GM18861 (cell line): ENCODE results near the gene PRSS21.

ENCODE experiments used
- ATAC-seq: cut with Tn5 transposase; IDR thresholded peaks from one replicate; pipeline ENCODE4 v1.9.1; 2021; ENCODE audit not compliant: unreplicated experiment

PRSS21 gene

DNA sequence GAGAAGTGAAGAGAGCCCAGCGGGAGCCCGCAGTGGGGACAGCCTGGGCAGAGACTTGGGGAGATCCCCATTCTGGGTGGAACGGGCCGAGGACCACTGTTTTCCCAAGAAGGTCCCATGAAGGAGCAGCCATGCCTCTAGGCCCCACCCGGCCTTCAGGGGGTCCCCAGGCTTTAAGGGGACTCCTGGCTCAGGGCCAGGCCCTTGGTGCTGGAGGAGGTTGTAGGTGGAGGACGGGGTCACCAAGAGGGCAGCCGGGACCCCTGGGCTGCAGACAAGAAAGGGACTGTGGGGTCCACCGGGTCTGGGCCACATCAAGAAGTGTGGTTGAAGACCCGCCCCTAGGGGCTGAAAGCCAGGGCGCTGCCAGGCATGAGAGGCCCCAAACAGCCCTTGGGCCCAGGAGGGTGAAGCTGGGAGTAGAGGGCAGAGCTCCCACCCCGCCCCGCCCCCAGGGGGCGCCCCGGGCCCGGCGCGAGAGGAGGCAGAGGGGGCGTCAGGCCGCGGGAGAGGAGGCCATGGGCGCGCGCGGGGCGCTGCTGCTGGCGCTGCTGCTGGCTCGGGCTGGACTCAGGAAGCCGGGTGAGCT lies at the start of gene PRSS21:
PRSS21 (plus strand) TSS at position 487 of the 589 bp plus-strand sequence; CDS start at position 519, 32 bp downstream.
- no peak for ATAC-seq

- no peak for ATAC-seq
Measured at GRCh38 chr16:2767891-2768290, 49.1 kb upstream of the PRSS21 start.

DNA sequence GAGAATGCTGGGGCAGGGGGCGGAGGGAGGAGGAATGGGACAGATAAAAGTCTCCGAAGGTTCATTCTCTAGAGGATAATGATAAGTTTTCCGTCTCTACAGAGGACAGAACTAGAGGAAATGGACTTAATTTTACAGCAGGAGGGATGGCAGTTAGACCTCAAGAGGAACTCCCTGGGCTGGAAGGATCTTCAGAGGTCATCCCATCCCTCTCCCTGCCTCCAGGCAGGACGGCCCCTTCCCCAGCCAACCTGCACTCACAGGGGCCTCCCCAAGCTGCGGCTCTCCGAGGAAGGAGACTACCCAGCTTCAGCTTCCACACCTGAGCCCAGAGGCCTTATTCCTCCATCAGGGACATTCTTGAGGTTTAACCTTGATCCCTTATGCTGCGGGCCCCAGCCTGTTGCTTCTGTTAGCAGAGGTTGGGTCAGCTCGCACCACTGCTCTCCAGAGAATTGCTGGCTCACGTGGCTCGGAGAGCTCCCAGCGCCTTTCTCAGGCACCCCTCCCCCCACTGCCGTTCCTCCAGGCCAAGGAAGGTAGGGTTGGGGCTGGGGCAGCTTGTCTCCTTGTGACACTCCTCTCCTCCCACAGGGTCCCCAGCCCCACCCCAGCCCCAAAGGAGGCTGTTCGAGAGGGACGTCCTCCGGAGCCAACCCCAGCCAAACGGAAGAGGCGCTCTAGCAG lies 48.5 kb upstream of the PRSS21 start:
- ATAC-seq: no peak

- ATAC-seq: no peak
Measured at GRCh38 chr16:2769100-2769529, 47.9 kb upstream of the PRSS21 start.

GRCh38 chr16:2769675-2770056 lies 47.4 kb upstream of the PRSS21 start:
- ATAC-seq: no peak

GRCh38 chr16:2770057-2770951 lies 46.7 kb upstream of the PRSS21 start:
- no peak for ATAC-seq

- ATAC-seq: no peak
Measured at GRCh38 chr16:2771496-2772402, 45.3 kb upstream of the PRSS21 start.

DNA sequence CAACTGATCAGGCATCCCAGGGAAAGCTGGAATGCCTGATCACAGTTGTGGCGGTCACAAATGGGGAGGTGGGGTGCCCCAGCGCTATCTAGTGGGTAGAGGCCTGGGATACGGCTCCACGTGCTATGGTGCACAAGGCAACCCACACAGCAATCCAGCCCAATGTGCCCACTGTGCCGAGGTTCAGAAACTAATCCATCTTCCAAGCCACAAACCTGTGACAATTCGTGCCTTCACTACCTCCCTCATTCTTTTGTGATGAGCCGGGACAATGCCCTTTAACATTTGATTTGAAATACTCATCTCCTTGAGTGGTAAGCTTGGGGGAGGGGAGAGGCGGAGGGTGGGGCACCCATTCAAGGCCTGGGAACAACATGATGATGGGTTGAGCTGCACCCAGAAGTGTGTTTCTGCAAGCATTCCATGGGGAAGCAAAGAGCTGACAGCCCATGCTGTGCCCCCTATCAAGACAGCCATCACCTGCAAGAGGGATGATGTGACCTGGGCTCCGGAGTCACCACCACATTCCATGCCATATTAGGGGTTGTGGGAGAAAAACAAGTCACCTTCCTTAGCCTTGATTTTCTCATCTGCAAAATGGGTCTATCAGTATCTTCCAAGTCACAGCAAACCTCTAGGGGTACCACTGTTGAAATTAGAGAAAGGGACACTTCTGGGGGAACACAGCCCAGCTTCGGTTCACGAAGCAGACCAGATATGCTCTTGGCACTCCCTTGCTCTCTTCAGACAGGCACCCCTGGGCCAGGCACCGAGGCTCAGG lies 43.7 kb upstream of the PRSS21 start:
- no peak for ATAC-seq

GRCh38 chr16:2774161-2774891 lies 42.7 kb upstream of the PRSS21 start:
- no peak for ATAC-seq

DNA sequence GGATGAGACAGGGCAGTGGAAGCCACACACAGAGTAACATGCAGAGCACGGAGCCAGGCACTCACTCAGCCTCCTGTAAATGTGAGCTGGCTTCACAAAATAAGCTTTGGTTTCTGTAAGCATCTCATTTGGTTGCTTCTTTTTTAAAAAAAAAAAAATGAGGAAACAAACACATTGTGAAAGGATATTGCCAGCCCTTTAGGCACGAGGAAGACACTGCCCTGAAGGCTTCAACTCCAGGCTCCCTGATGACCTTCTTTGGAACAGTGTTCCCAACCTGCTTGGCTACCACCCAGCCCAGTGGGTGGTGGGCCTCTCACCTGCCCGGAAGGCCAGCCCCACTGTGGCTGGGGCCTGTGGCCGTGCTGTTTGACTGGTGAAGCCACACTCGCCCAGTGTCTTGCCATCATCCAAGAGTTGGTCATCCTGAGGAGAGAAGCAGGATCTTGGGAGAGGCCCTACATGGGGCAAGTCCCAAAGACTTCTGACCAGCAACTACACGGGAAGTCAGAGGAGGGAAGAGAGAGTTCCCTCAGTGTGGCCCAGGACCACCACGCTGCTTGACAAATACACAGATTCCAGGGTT lies 41.8 kb upstream of the PRSS21 start:
- ATAC-seq: no peak

GRCh38 chr16:2775765-2776499 lies 41.1 kb upstream of the PRSS21 start:
- ATAC-seq: no peak

- ATAC-seq: peak; percentile 19
Measured at GRCh38 chr16:2776500-2777139, 40.4 kb upstream of the PRSS21 start.

DNA sequence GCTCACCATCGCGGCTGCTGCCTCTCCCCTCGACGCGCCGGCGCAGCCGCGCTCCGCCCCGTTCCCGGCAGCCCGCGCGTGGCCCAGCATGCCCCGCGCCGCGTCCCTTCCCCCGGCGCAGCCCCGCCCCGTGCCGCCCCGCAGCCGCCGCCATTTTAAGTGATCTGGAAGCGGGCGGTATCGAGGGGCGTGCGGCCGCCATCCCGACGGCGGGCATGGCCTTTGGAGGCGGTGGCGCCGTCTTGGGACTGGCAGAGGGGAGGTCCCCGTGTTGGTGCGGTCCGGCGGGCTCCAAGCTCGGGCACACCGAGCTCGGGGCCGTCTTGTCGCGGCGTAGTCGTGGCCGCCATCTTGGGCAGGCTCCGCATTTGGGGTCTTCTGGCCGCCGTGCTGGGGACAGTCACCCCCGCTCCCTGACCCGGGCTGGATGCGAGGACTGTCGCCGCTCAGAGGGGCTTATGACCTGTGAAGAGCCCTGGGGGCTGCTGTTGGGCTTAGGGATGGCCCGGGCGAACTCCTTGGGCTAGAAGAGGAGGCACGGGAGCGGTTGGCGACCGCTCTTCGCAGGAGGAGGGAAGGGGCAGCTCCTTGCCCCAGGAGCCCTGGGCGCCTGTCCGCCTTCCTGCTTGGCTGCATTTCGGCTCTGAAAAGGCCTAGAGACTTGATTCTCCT lies 39.7 kb upstream of the PRSS21 start, which contains the start of gene ELOB:
ELOB (minus strand) TSS at position 50 of the 672 bp plus-strand sequence; CDS start at position 9, 41 bp downstream.
- peak; percentile 55 for ATAC-seq

DNA sequence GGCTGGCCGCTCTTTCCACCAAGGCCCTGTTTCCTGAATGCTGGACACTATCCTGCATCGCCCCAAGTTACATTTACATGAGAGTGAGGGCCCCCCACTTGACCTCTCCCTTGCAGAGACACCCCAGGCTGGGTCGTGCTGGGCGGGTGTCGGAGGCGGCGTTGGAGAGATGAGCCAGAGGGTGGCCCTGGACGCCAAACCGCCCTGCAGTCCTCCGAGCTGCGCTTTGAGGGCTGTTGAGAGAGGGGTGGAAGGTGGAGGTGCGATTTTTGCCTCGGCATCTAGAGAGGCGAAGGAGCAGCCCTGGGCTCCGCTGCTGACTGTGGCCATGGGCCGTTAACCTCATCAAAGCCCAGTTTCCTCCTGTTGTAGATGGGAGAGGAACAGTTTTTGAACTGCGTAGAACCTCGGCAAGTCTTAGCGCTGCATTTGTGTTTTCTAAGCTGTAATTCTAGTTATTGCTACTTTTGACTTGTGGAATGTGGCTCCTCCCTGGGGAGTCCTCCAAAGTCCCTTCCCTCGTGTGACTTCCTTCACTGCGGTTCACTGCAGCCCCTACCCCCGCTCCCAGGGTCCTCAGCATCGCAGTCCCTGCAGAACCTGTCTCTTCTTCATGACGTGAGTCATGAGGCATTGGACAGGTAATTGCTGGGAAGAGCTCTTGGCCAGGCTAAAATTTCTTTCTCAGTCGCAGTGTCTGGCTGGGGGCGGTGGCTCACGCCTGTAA lies 39.0 kb upstream of the PRSS21 start:
- no peak for ATAC-seq

DNA sequence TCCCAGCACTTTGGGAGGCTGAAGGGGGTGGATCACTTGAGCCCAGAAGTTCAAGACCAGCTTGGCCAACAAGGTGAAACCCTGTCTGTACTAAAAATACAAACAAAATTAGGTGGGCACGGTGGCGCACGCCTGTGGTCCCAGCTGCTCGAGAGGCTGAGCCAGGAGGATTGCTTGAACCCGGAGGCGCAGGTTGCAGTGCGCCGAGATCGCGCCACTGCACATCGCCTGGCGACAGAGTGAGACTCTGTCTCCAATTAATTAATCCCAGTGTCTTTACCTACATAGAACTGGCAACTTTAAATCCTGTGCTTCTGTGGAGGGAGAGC lies 38.4 kb upstream of the PRSS21 start:
- ATAC-seq: no peak

DNA sequence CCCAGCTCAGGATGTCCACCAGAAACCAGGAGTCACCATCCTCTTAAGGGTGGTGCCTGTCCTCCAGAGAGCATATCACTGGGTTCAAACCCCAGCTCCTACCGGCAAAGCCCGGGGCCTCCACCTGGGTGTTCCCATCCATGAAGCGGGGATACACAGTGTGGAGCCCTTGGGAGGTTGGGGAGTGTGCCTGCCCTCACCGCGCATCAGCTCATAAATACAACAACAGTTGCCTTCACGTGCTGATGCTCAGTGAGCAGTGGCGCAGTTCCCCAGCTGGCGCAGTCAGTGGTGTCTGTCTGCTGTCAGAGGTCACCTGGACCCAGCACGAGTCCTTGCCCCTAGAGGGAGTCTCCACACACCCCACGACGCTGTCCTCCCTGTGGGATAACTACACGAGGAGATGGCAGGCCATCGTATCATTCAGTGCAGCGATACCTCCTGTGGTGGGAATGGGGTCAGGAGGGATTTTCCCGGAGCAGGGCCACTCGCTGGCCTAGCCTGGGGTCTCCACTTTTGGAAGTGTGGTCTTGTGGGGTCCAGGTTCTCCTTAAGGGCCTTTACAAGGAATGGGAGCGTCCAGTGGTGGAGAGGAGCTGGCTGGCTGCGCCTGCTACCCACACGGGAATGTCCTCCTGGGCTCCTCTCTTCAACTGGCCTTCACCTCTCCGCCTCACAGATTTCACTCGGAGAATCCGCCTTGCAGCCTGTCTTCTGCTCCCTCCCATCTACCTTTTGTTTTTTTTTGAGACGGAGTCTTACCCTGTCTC lies 37.7 kb upstream of the PRSS21 start:
- no peak for ATAC-seq
